GM12864 (cell line): ENCODE data around the gene TMEM108.

ENCODE experiments used
- DNase-seq: peaks from one replicate; pipeline ENCODE4 v3.0.0-alpha.2; 2011; ENCODE audit warnings: low read depth
- H3K4me3 ChIP-seq: 2 replicates; pipeline ENCODE4 v1.5.1; 2011; ENCODE audit warnings: mild to moderate bottlenecking, low read depth, low read length, control low read depth
- TF ChIP-seq, protein P1 (sequence below): IDR thresholded peaks from 2 replicates; pipeline ENCODE4 v1.5.1; 2011; ENCODE audit warnings: low read depth, mild to moderate bottlenecking, moderate library complexity, low read length, control low read depth, inconsistent platforms; ENCODE audit errors: missing control alignments

Gene TMEM108

DNA sequence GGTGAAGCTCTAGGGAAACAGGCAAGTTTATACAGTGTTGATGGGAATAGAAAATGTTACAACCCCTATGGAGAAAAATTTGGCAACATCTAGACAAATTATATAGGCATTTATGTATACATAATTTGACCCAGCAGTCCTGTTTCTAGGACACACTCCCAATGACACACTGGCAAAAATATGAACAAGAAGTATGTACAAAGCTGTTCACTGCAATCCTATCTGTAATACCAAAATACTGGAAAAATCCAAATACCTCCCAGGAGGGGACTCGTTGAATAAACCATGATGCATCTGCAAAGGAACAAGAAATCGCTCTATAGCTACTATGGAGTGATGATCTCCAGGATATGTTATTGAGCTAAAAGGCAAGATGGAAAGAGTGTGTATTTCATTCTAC, 370.2 kb downstream of the TMEM108 start:
- DNase-seq, result no peak

DNA sequence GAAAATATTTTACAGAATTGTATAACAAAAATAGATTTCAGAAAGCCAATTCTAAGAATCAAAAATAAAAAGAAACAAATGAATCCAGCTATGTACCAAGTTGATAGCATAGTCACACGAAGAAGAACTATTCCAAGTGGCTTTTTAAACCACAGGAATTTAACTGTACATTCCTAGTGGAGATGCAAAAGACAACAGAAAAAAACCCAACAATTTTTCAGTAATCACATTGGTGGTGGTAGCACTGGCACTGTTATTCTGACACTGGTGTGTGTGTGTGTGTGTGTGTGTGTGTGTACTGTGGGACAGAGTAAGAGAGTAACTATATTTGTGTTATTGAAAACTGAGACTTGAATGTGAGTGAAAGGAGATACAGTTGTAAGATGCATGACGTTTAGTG, 370.8 kb downstream of the TMEM108 start:
- TF ChIP-seq, protein P1, sequence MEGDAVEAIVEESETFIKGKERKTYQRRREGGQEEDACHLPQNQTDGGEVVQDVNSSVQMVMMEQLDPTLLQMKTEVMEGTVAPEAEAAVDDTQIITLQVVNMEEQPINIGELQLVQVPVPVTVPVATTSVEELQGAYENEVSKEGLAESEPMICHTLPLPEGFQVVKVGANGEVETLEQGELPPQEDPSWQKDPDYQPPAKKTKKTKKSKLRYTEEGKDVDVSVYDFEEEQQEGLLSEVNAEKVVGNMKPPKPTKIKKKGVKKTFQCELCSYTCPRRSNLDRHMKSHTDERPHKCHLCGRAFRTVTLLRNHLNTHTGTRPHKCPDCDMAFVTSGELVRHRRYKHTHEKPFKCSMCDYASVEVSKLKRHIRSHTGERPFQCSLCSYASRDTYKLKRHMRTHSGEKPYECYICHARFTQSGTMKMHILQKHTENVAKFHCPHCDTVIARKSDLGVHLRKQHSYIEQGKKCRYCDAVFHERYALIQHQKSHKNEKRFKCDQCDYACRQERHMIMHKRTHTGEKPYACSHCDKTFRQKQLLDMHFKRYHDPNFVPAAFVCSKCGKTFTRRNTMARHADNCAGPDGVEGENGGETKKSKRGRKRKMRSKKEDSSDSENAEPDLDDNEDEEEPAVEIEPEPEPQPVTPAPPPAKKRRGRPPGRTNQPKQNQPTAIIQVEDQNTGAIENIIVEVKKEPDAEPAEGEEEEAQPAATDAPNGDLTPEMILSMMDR, result no peak
- no peak for DNase-seq
- H3K4me3 ChIP-seq, result no peak overlapping the region

More for the DNA sequence above, 370.2 kb downstream of the TMEM108 start:
- no peak overlapping the region for H3K4me3 ChIP-seq
- TF ChIP-seq, protein P1, result no peak

DNA sequence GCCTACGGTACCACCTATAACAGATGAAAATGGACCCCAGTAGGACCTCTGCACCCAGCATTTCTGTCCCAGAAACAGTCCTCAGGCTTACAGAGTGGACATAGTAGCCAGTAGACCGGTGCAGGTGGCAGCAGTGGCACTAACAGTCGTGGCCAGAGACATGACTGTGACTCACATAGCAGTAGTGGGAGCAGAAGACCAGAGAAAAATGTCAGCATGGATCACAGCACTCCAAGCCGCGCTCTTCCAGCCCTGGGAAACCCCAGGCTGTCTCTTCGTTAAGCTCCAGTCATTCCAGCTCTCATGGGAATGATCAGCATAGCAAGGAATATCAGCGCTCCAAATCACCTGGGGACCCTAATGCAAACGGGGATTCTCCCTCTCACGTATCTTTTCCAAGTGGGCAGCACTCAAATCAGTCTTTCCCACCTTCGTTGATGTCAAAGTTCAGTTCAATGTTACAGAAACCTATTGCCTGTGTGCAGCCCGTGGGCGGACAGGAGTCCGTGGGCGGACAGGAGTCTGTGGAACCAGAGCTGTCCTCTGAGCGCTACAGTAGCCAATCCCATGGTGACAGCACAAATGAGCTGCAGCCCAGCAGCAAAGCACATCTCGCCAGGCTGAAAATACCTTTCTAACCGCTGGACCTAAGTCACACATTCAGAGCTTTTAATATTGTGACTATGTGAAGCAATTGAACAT, 372.2 kb downstream of the TMEM108 start:
- DNase-seq, result no peak
- TF ChIP-seq, protein P1, result no peak
- H3K4me3 ChIP-seq, result no peak overlapping the region

DNA sequence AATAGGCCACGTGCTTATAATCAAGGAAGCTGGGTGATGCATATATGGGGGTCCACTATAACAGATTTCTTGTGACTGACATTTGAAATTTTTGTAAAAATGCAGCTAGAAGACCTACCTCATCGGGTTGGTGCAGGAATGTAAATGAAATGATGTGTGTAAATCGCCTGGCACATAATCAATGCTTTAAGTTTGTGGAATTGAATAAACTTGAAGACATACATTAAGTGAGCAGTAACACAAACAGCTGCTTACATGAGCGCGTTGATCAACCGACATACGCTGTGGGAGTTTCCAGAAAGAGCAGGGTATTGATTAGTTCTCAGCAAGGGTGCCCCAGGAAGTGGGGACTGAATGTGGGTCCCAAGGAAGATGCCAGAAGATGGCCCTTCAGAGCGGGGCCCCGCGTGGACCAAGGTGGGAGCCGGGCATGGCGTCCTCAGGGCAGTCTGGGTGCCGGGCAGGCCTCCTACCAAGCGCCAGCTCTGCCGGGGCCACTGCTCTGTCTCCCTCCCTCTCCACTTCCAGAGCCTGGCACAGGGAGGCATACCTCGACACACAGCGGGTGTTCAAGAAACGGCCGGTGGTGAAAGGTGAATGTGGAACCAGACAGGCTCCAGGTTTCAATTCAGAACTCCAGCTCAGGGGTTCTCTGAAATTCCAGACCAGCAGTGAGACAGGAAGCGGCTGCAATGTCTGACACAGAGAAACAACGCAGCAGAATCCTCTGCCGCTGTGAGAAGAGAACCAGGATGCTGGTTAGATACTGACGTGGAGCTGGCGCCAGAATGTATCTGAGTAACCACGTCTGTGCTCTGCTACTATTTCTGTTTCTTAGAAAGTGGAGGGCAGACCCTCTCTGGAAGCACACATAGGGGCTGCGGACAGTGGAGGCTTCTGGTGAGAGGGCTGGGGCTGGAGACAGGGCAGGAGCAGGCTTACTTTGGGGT, 374.3 kb downstream of the TMEM108 start:
- DNase-seq, result no peak
- TF ChIP-seq, protein P1, result no peak

DNA sequence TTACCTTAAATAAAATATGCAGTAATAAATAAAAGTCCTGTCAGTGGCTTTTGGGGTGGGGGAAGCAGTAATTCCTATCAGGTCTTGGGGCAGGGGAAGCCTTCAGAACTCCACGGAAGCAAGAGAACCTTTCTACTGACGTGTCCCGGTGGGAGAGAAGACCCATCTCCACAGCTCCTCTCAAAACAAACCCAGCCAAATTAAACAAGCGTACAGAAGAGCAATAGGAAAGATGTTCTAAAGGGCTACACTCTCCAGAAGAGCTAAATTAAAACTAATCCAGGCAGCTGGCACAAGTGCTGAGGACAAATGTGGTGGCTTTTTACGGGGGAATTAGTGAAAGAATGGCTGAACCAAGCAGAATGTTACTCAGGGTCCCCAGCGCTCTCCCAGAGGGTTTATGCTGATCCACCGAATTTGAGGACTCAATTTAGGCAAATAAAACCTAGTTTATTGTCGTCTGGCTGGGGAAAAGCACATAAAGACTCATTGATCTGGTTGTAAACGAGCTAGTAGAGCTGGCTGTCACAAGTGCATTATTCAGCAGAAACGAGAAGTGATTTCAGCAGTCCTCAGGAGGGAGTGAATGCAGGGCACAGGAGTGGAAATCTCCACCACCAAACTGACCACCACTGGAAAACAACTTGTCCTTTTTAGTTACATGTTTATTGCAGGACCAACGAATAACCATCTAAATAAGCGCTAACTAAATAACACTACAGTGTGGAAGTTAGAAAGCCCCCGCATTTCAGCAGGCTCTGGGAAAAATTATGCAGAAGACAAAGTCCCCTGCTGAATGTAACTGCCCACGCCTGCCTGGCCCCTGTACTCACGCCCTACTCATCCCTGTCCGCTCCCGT, 375.2 kb downstream of the TMEM108 start:
- TF ChIP-seq, protein P1, result no peak
- no peak overlapping the region for H3K4me3 ChIP-seq
- no peak for DNase-seq

More for the DNA sequence above, 374.3 kb downstream of the TMEM108 start:
- H3K4me3 ChIP-seq, result no peak overlapping the region

DNA sequence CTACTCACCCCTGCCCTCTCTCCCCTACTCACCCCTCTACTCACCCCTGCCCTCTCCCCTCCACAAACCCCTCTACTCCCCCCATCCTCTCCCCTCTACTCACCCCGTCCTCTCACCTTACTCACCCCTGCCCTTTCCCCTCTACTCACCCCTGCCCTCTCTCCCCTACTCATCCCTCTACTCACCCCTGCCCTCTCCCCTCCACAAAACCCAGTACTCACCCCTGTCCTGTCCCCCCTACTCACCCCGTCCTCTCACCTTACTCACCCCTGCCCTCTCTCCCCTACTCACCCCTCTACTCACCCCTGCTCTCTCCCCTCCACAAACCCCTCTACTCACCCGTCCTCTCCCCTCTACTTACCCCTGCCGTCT, 375.8 kb downstream of the TMEM108 start:
- DNase-seq, result no peak
- TF ChIP-seq, protein P1, result no peak
- H3K4me3 ChIP-seq, result no peak overlapping the region
